Stimulated activated CD4-positive, alpha-beta T cell treated with anti-CD3 and anti-CD28 coated beads, Interleukin-2, amount 100 ng/mL, for 48 hours (primary cell): ENCODE results near the gene MSRB3.
"Not testable (repeated sequence)": the region's sequence is repeated elsewhere in the genome, so short reads cannot be mapped to it uniquely, and the experiment has no call there.

Experiments used
- DNase-seq, 2 donors: peaks; one replicate each; pipeline ENCODE4 v3.0.0-alpha.2; 2020

Gene MSRB3

GRCh38 chr12:65278576-65279368 is at the start of gene MSRB3:
MSRB3 (plus strand) TSS chr12:65278683; CDS start chr12:65308580, 29,897 bp downstream.
- DNase-seq = no peak

GRCh38 chr12:65229441-65229840 is 49.0 kb upstream of the MSRB3 start:
- no peak for DNase-seq

- DNase-seq = no peak
Observed at GRCh38 chr12:65232476-65233077, 45.9 kb upstream of the MSRB3 start.

GRCh38 chr12:65237153-65237552 is 41.3 kb upstream of the MSRB3 start:
- no peak for DNase-seq

GRCh38 chr12:65238609-65239008 is 39.9 kb upstream of the MSRB3 start:
- DNase-seq = no peak

GRCh38 chr12:65248656-65249633 is 29.5 kb upstream of the MSRB3 start:
- peak in 1 of 2 donors; percentile 8 for DNase-seq

GRCh38 chr12:65252515-65252914 is 26.0 kb upstream of the MSRB3 start:
- DNase-seq = no peak

- DNase-seq = no peak
Observed at GRCh38 chr12:65257986-65258385, 20.5 kb upstream of the MSRB3 start.

- no peak for DNase-seq
Observed at GRCh38 chr12:65259501-65259900, 19.0 kb upstream of the MSRB3 start.

- DNase-seq = no peak
Observed at GRCh38 chr12:65263777-65264176, 14.7 kb upstream of the MSRB3 start.

GRCh38 chr12:65266408-65266807 is 12.1 kb upstream of the MSRB3 start:
- no peak for DNase-seq

GRCh38 chr12:65269603-65270002 is 8.9 kb upstream of the MSRB3 start:
- DNase-seq = no peak

- no peak for DNase-seq
Observed at GRCh38 chr12:65274602-65275272, 3.7 kb upstream of the MSRB3 start.

- no peak for DNase-seq
Observed at GRCh38 chr12:65275627-65276026, 2.9 kb upstream of the MSRB3 start.

- no peak for DNase-seq
Observed at GRCh38 chr12:65276916-65277530, 1.5 kb upstream of the MSRB3 start.

- no peak for DNase-seq
Observed at GRCh38 chr12:65277994-65278575, 398 bp upstream of the MSRB3 start.

- DNase-seq = no peak
Observed at GRCh38 chr12:65279369-65280112, 1.1 kb downstream of the MSRB3 start.

- no peak for DNase-seq
Observed at GRCh38 chr12:65280306-65280705, 1.8 kb downstream of the MSRB3 start.

GRCh38 chr12:65282840-65283239 is 4.4 kb downstream of the MSRB3 start:
- no peak for DNase-seq

GRCh38 chr12:65285532-65285931 is 7.0 kb downstream of the MSRB3 start:
- DNase-seq = not testable (repeated sequence)

GRCh38 chr12:65287426-65287825 is 8.9 kb downstream of the MSRB3 start:
- no peak for DNase-seq
